ENCODE results near the gene OTOR. TPM values are rescaled to one million over a fixed set of nuclear protein-coding genes. Genes with fewer than 3 reads are reported as not detected.

The OTOR gene
- total RNA-seq, 1 donor from 2014 or later, result not detected

Other genes starting within 250 kb of the OTOR start
- 17.8 TPM for gene KIF16B, start 174.9 kb upstream of the OTOR start, total RNA-seq
- gene SNRPB2, start 18.3 kb upstream of the OTOR start, total RNA-seq, result 34.2 TPM